PFSK-1 (cell line): ENCODE data around the gene AKAP10.

Source experiments
- FOXP2 ChIP-seq: optimal IDR thresholded peaks from 2 replicates; pipeline ENCODE3; 2011; ENCODE audit warnings: borderline replicate concordance, control low read depth, inconsistent platforms; ENCODE audit not compliant: insufficient read depth; ENCODE audit errors: extremely low read length, extremely low read depth
- TAF1 ChIP-seq: IDR thresholded peaks from 2 replicates; pipeline ENCODE4 v1.6.1; 2012; ENCODE audit warnings: low read length, control low read depth, borderline replicate concordance; ENCODE audit not compliant: insufficient read depth

GRCh38 chr17:19897090-19897837 lies 80.4 kb downstream of the AKAP10 start:
- no peak for TF ChIP-seq TAF1
- TF ChIP-seq FOXP2: no peak
